ENCODE data around the gene PTPRM. TPM values are rescaled to one million over a fixed set of nuclear protein-coding genes. Genes with fewer than 3 reads are reported as not detected.
A peak's percentile ranks its signal among the peaks of the same experiment; 100 is the strongest.

The PTPRM gene
- total and polyA plus RNA-seq, 2 of the 4 experiments (the other 2 are of a cell fraction), result 28.3 to 51.2 TPM

GRCh38 chr18:8389391-8390340, 822.5 kb downstream of the PTPRM start:
- no peak overlapping the region for H3K4me3 ChIP-seq (ENCODE audit: insufficient read depth, low read depth, low read length)
- H4K91ac ChIP-seq (ENCODE audit: insufficient read depth, low read depth, low read length), result no peak overlapping the region
- no peak overlapping the region for H2BK20ac ChIP-seq (ENCODE audit: low read depth, low read length)
- H4K8ac ChIP-seq (ENCODE audit: low read depth in 2 of 2, low read length in 2 of 2), result no peak overlapping the region
- H3K4me1 ChIP-seq (ENCODE audit: control insufficient read depth, insufficient read depth, low read length), result peaks cover 2% of the 10 kb centered on the region; the same call in 1 of the 2 replicates
- no peak overlapping the region for H3K4me2 ChIP-seq (ENCODE audit: low read depth, low read length)
- no peak overlapping the region for H4K5ac ChIP-seq (ENCODE audit: low read depth, low read length)
- DNase-seq, result peak; percentile 78
- no peak for TF ChIP-seq POLR2A (IDR thresholded peaks at IDR 0.05; ENCODE audit: low read depth, low read length)
- TF ChIP-seq MXI1 (IDR thresholded peaks at IDR 0.05; ENCODE audit: borderline replicate concordance, low read depth, low read length), result no peak
- peak; percentile 87 for TF ChIP-seq RAD21 (IDR thresholded peaks at IDR 0.05; ENCODE audit: low read length)
- TF ChIP-seq RCOR1 (IDR thresholded peaks at IDR 0.05; ENCODE audit: insufficient replicate concordance, low read length), result no peak
- no peak for TF ChIP-seq NFE2L2 (IDR thresholded peaks at IDR 0.05; ENCODE audit: low read depth, low read length)
- TF ChIP-seq CTCF (conservative IDR thresholded peaks at IDR 0.05; ENCODE audit: low read depth, low read length), result peak; percentile 78
- no peak for TF ChIP-seq FOS (IDR thresholded peaks at IDR 0.05; ENCODE audit: low read depth, low read length)
- peak; percentile 71 for TF ChIP-seq SMC3 (IDR thresholded peaks at IDR 0.05; ENCODE audit: low read depth, low read length)
- BruUV-seq (replicated peaks), result no TSS peak
- peaks cover 3% of the 10 kb centered on the region; the same call in 1 of the 2 replicates for H4K20me1 ChIP-seq (ENCODE audit: insufficient read depth, low read length)
- H3K23ac ChIP-seq (ENCODE audit: low read depth, low read length), result no peak overlapping the region
- intact Hi-C loops (cut with micrococcal nuclease), result loop anchor here (5.0 kb wide), 2 partner anchors 602 to 822 kb away; partner anchors contain the start of gene PTPRM
- no peak overlapping the region for H3K14ac ChIP-seq (replicated peaks; ENCODE audit: low read depth, low read length)
- H3K4ac ChIP-seq (ENCODE audit: low read depth, low read length), result no peak overlapping the region
- POLR2A ChIA-PET (ENCODE audit: unreplicated experiment), result no interaction called here
- H3K27ac ChIP-seq (ENCODE audit: insufficient read depth, low read length), result no peak overlapping the region
- no peak overlapping the region for H3K18ac ChIP-seq (ENCODE audit: low read depth, low read length)
- H2BK120ac ChIP-seq (ENCODE audit: low read depth, low read length), result no peak overlapping the region
- H3K9me3 ChIP-seq (ENCODE audit: control insufficient read depth, insufficient read depth, low read length), result no peaks in the 10 kb centered on the region
- CTCF ChIA-PET, result interaction anchor here (0.5 to 1.5 kb wide), 12 partner anchors 15 to 654 kb away, joined by 3 to 5 read pairs (median 3); no protein-coding TSS in a partner anchor
- no peak overlapping the region for H2BK15ac ChIP-seq (ENCODE audit: low read depth, low read length)
- in situ Hi-C loops (cut with MboI; ENCODE audit: low sequenced_read_pairs), result loop anchor here (25.0 kb wide), 1 partner anchor 602 kb away; no protein-coding TSS in a partner anchor
- no peaks in the 10 kb centered on the region for H3K79me1 ChIP-seq (ENCODE audit: low read depth in 1 of 2, low read length in 2 of 2)
- H2BK5ac ChIP-seq (ENCODE audit: low read depth, low read length, poor library complexity, severe bottlenecking), result no peak overlapping the region
- no peak overlapping the region for H2AK9ac ChIP-seq (replicated peaks; ENCODE audit: low read depth, low read length, poor library complexity)
- H3K56ac ChIP-seq (ENCODE audit: extremely low read depth, insufficient read depth, low read length), result no peak overlapping the region
- no peak overlapping the region for H2AFZ ChIP-seq (replicated peaks; ENCODE audit: low read length, poor library complexity)
- no peaks in the 10 kb centered on the region for H3K9me1 ChIP-seq (ENCODE audit: insufficient read depth, low read length)
- peak; percentile 60; the same call in 1 of the 2 replicates for ATAC-seq (ENCODE audit: low read depth)
- H3K9ac ChIP-seq (ENCODE audit: low read depth, low read length), result no peak overlapping the region
- WGBS, 2 experiments (ENCODE audit: extremely low coverage in 2 of 2, insufficient read length in 1 of 2), result no CpG with 5 or more reads among the region's 14 CpGs
- peaks cover 30% of the 10 kb centered on the region for H3K36me3 ChIP-seq (ENCODE audit: control insufficient read depth, insufficient read depth, low read length)
- dilution Hi-C loops (cut with HindIII; ENCODE audit: low sequenced_read_pairs, unreplicated experiment), result no loop called here
- no peaks in the 10 kb centered on the region for H3K27me3 ChIP-seq (ENCODE audit: control insufficient read depth, insufficient read depth, low read length)
- H2AK5ac ChIP-seq (ENCODE audit: low read depth, low read length), result no peak overlapping the region
